ENCODE data around the gene P2RY12. TPM values are rescaled to one million over a fixed set of nuclear protein-coding genes. Genes with fewer than 3 reads are reported as not detected.

Gene P2RY12
- total RNA-seq, 2 donors from 2014 or later: 0.78 TPM; not detected in 1

GRCh38 chr3:151426341-151426657 is 41.7 kb upstream of the P2RY12 start:
- H3K4me1 ChIP-seq: no peaks in the 10 kb centered on the region
- no peaks in the 10 kb centered on the region for H3K27me3 ChIP-seq
- ATAC-seq: no peak
- no peaks in the 10 kb centered on the region for H3K36me3 ChIP-seq (replicated peaks in 1 of 2; ENCODE audit: insufficient read depth in 1 of 2, low read depth in 2 of 2)
- intact Hi-C loops (cut with DNase I): no loop called here
- no peak for TF ChIP-seq POLR2A (IDR thresholded peaks at IDR 0.05)
- no peak for TF ChIP-seq CTCF (IDR thresholded peaks at IDR 0.05)
- no peak overlapping the region for H3K27ac ChIP-seq
- no peak for DNase-seq
- H3K9me3 ChIP-seq: no peaks in the 10 kb centered on the region
- no peak overlapping the region for H3K4me3 ChIP-seq

- no peak for ATAC-seq
- no peak for DNase-seq
- H3K4me3 ChIP-seq: no peak overlapping the region
- TF ChIP-seq POLR2A (IDR thresholded peaks at IDR 0.05): no peak
- TF ChIP-seq CTCF (IDR thresholded peaks at IDR 0.05): peak in 3 of 7 experiments; percentile 7 to 12 (median 12)
- no peak overlapping the region for H3K27ac ChIP-seq
- no peaks in the 10 kb centered on the region for H3K9me3 ChIP-seq
- H3K36me3 ChIP-seq (replicated peaks in 1 of 2; ENCODE audit: insufficient read depth in 1 of 2, low read depth in 2 of 2): no peaks in the 10 kb centered on the region
- no peaks in the 10 kb centered on the region for H3K4me1 ChIP-seq
- 67 to 73% methylated on average over 4 of the region's 4 CpGs for WGBS, 2 donors
- intact Hi-C loops (cut with DNase I): no loop called here
- H3K27me3 ChIP-seq: no peaks in the 10 kb centered on the region
Measured at GRCh38 chr3:151425627-151426340, 41.2 kb upstream of the P2RY12 start.

DNA sequence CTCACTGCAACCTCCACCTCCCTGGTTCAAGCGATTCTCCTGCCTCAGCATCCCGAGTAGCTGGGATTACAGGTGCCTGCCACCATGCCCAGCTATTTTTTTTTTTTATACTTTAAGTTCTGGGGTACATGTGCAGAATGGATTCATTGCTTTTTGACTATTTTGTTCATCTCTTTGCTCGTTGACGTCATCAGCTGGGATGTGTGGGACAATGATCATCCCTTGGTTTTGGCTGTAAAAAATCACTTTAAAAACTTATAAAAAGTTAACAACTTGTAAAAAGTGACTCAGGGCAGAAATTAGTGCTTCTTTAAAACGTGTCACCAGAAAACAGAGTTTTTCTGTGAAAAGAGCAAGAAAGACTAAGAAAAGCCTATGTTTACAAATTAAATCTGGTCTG is 38.5 kb upstream of the P2RY12 start:
- WGBS, 2 donors: 75 to 78% methylated on average over 5 of the region's 5 CpGs

GRCh38 chr3:151421938-151422337 is 37.4 kb upstream of the P2RY12 start:
- TF ChIP-seq POLR2A (IDR thresholded peaks at IDR 0.05) (no peak), CTCF (IDR thresholded peaks at IDR 0.05) (no peak)
- ATAC-seq (no peak), DNase-seq (no peak)
- intact Hi-C loops (cut with DNase I): no loop called here
- H3K27me3 ChIP-seq: no peaks in the 10 kb centered on the region
- 78 to 81% methylated on average over 4 of the region's 4 CpGs for WGBS, 2 donors
- H3K27ac ChIP-seq: no peak overlapping the region
- H3K9me3 ChIP-seq: no peaks in the 10 kb centered on the region
- H3K36me3 ChIP-seq (replicated peaks in 1 of 2; ENCODE audit: insufficient read depth in 1 of 2, low read depth in 2 of 2): no peaks in the 10 kb centered on the region
- H3K4me1 ChIP-seq: no peaks in the 10 kb centered on the region
- H3K4me3 ChIP-seq: no peak overlapping the region

More for the DNA sequence above, 38.5 kb upstream of the P2RY12 start:
- DNase-seq (no peak), ATAC-seq (no peak)
- H3K4me3 ChIP-seq: no peak overlapping the region
- TF ChIP-seq CTCF (IDR thresholded peaks at IDR 0.05) (no peak), POLR2A (IDR thresholded peaks at IDR 0.05) (no peak)
- no peaks in the 10 kb centered on the region for H3K9me3 ChIP-seq
- no peaks in the 10 kb centered on the region for H3K27me3 ChIP-seq
- H3K27ac ChIP-seq: no peak overlapping the region
- no peaks in the 10 kb centered on the region for H3K4me1 ChIP-seq
- intact Hi-C loops (cut with DNase I): no loop called here
- H3K36me3 ChIP-seq (replicated peaks in 1 of 2; ENCODE audit: insufficient read depth in 1 of 2, low read depth in 2 of 2): no peaks in the 10 kb centered on the region

- ATAC-seq (no peak), DNase-seq (no peak)
- no peaks in the 10 kb centered on the region for H3K9me3 ChIP-seq
- no peaks in the 10 kb centered on the region for H3K27me3 ChIP-seq
- 60 to 76% methylated on average over 6 of the region's 6 CpGs for WGBS, 2 donors
- no peaks in the 10 kb centered on the region for H3K4me1 ChIP-seq
- TF ChIP-seq CTCF (IDR thresholded peaks at IDR 0.05) (no peak), POLR2A (IDR thresholded peaks at IDR 0.05) (no peak)
- intact Hi-C loops (cut with DNase I): no loop called here
- no peak overlapping the region for H3K27ac ChIP-seq
- H3K4me3 ChIP-seq: no peak overlapping the region
- no peaks in the 10 kb centered on the region for H3K36me3 ChIP-seq (replicated peaks in 1 of 2; ENCODE audit: insufficient read depth in 1 of 2, low read depth in 2 of 2)
Measured at GRCh38 chr3:151419806-151420205, 35.3 kb upstream of the P2RY12 start.
